H9 (cell line): ENCODE measurements around the gene KIF26B. TPM values are rescaled to one million over a fixed set of nuclear protein-coding genes. Genes with fewer than 3 reads are reported as not detected.

Experiments
- DNase-seq: peaks from one replicate; pipeline ENCODE4 v3.0.0-alpha.2; 2017
- H2AFZ ChIP-seq: one replicate; pipeline ENCODE4 v1.6.1; 2013; ENCODE audit warnings: mild to moderate bottlenecking, low read length, control low read depth, moderate library complexity
- H2AK5ac ChIP-seq: 2 replicates; pipeline ENCODE4 v1.6.1; 2013; ENCODE audit warnings: low read length, control low read depth, mixed read lengths; ENCODE audit not compliant: insufficient read length
- H2BK120ac ChIP-seq: one replicate; pipeline ENCODE4 v1.6.1; 2013; ENCODE audit warnings: low read depth, mild to moderate bottlenecking, low read length, control low read depth, inconsistent platforms; ENCODE audit not compliant: poor library complexity, severe bottlenecking
- H2BK12ac ChIP-seq: 2 replicates; pipeline ENCODE4 v1.6.1; 2013; ENCODE audit warnings: low read length, control low read depth, mixed read lengths, low read depth; ENCODE audit not compliant: insufficient read length
- H2BK15ac ChIP-seq: 2 replicates; pipeline ENCODE4 v1.6.1; 2013; ENCODE audit warnings: low read depth, low read length, control low read depth
- H2BK20ac ChIP-seq: one replicate; pipeline ENCODE4 v1.6.1; 2013; ENCODE audit warnings: low read depth, mild to moderate bottlenecking, low read length, control low read depth, inconsistent platforms; ENCODE audit not compliant: poor library complexity, severe bottlenecking
- H2BK5ac ChIP-seq: 2 replicates; pipeline ENCODE4 v1.6.1; 2013; ENCODE audit warnings: low read length, control low read depth, mixed read lengths; ENCODE audit not compliant: insufficient read length
- H3K14ac ChIP-seq: 2 replicates; pipeline ENCODE4 v1.6.1; 2013; ENCODE audit warnings: low read length, control low read depth; ENCODE audit not compliant: insufficient read depth
- H3K18ac ChIP-seq: 2 replicates; pipeline ENCODE4 v1.6.1; 2013; ENCODE audit warnings: low read depth, mild to moderate bottlenecking, mixed read lengths, low read length, control low read depth; ENCODE audit not compliant: insufficient read length
- H3K23ac ChIP-seq: 2 replicates; pipeline ENCODE4 v1.6.1; 2013; ENCODE audit warnings: low read length, control low read depth, mixed read lengths, low read depth; ENCODE audit not compliant: insufficient read length
- H3K23me2 ChIP-seq: 2 replicates; pipeline ENCODE4 v1.6.1; 2013; ENCODE audit warnings: low read depth, mild to moderate bottlenecking, mixed read lengths, low read length, control low read depth; ENCODE audit not compliant: insufficient read length, poor library complexity, severe bottlenecking
- H3K27ac ChIP-seq: 2 replicates; pipeline ENCODE4 v1.5.1; 2013; ENCODE audit warnings: low read length, control low read depth, mixed read lengths, low read depth; ENCODE audit not compliant: insufficient read length
- H3K27me3 ChIP-seq: 2 replicates; pipeline ENCODE4 v1.6.1; 2013; ENCODE audit warnings: low read length, control low read depth, inconsistent platforms; ENCODE audit not compliant: insufficient read depth
- H3K4ac ChIP-seq: 2 replicates; pipeline ENCODE4 v1.6.1; 2013; ENCODE audit warnings: low read depth, mild to moderate bottlenecking, control low read depth, inconsistent platforms, low read length, moderate library complexity
- H3K4me1 ChIP-seq: 2 replicates; pipeline ENCODE4 v1.6.1; 2013; ENCODE audit warnings: low read length, control low read depth, inconsistent platforms; ENCODE audit not compliant: insufficient read depth
- H3K4me2 ChIP-seq: 2 replicates; pipeline ENCODE4 v1.6.1; 2013; ENCODE audit warnings: low read length, control low read depth, mixed read lengths; ENCODE audit not compliant: insufficient read length, insufficient read depth
- H3K56ac ChIP-seq: 2 replicates; pipeline ENCODE4 v1.6.1; 2013; ENCODE audit warnings: low read depth, mild to moderate bottlenecking, mixed read lengths, low read length, control low read depth; ENCODE audit not compliant: insufficient read length
- H3K79me1 ChIP-seq: 2 replicates; pipeline ENCODE4 v1.6.1; 2013; ENCODE audit warnings: low read depth, mild to moderate bottlenecking, moderate library complexity, low read length, control low read depth, inconsistent platforms; ENCODE audit not compliant: insufficient read depth, poor library complexity, severe bottlenecking
- H3K79me2 ChIP-seq: 2 replicates; pipeline ENCODE4 v1.6.1; 2013; ENCODE audit warnings: low read length, control low read depth, inconsistent platforms; ENCODE audit not compliant: insufficient read depth
- H3K9ac ChIP-seq: 2 replicates; pipeline ENCODE4 v1.6.1; 2013; ENCODE audit warnings: low read length, control low read depth, mixed read lengths; ENCODE audit not compliant: insufficient read length; ENCODE audit errors: extremely low read depth
- H3K9me3 ChIP-seq: one replicate; pipeline ENCODE4 v1.6.1; 2013; ENCODE audit warnings: low read depth, low read length, inconsistent platforms; ENCODE audit not compliant: control insufficient read depth
- H3T11ph ChIP-seq: one replicate; pipeline ENCODE4 v1.6.1; 2013; ENCODE audit warnings: mild to moderate bottlenecking, low read length, control low read depth, inconsistent platforms
- H4K20me1 ChIP-seq: one replicate; pipeline ENCODE4 v1.6.1; 2013; ENCODE audit not compliant: control insufficient read depth, insufficient read length, insufficient read depth
- H4K5ac ChIP-seq: 2 replicates; pipeline ENCODE4 v1.6.1; 2013; ENCODE audit warnings: low read depth, mild to moderate bottlenecking, mixed read lengths, low read length, control low read depth; ENCODE audit not compliant: insufficient read length
- H4K8ac ChIP-seq: replicated peaks from 2 replicates; pipeline ENCODE4 v1.6.1; 2013; ENCODE audit warnings: low read length, control low read depth, mixed read lengths, low read depth; ENCODE audit not compliant: insufficient read length
- H4K91ac ChIP-seq: 2 replicates; pipeline ENCODE4 v1.6.1; 2013; ENCODE audit warnings: low read depth, mild to moderate bottlenecking, moderate library complexity, mixed read lengths, low read length, control low read depth; ENCODE audit not compliant: insufficient read length
- H3K27ac Mint-ChIP-seq, 3 experiments: 2 replicates in 2 of 3; 3 replicates in 1 of 3; pipeline ENCODE4 v1.8.0; 2020 to 2021; ENCODE audit warnings: mixed read lengths in 3 of 3, mild to moderate bottlenecking in 1 of 3, moderate library complexity in 1 of 3
- H3K27me3 Mint-ChIP-seq: 2 replicates; pipeline ENCODE4 v1.8.0; 2021; ENCODE audit warnings: low read depth, mild to moderate bottlenecking, moderate library complexity, mixed read lengths
- H3K36me3 Mint-ChIP-seq, 3 experiments: 2 replicates in 2 of 3; 3 replicates in 1 of 3; pipeline ENCODE4 v1.8.0; 2020 to 2021; ENCODE audit warnings: low read depth in 3 of 3, mixed read lengths in 3 of 3; ENCODE audit not compliant: insufficient read depth in 1 of 3
- H3K4me1 Mint-ChIP-seq, 2 experiments: 2 replicates each; pipeline ENCODE4 v1.8.0; 2020; ENCODE audit warnings: mixed read lengths in 2 of 2
- H3K4me3 Mint-ChIP-seq, 2 experiments: 2 replicates in 1 of 2; 3 replicates in 1 of 2; pipeline ENCODE4 v1.8.0; 2020 to 2021; ENCODE audit warnings: mild to moderate bottlenecking in 2 of 2, mixed read lengths in 2 of 2, moderate library complexity in 1 of 2
- H3K9me3 Mint-ChIP-seq, 2 experiments: 2 replicates in 1 of 2; 3 replicates in 1 of 2; pipeline ENCODE4 v1.8.0; 2020; ENCODE audit warnings: mild to moderate bottlenecking in 2 of 2, mixed read lengths in 2 of 2, moderate library complexity in 1 of 2
- CTCF ChIP-seq: fragments of 200-600 bp; sonication (generic); conservative IDR thresholded peaks from 3 replicates; pipeline ENCODE4 v1.8.0; 2021; ENCODE audit warnings: antibody characterized with exemption, mild to moderate bottlenecking
- WGBS: extraction: QIAGEN DNeasy Blood & Tissue Kit; methylation state at CpG from one replicate; pipeline ENCODE4 v1.1.7; 2013; ENCODE audit warnings: missing lambda C conversion rate, low lambda C conversion rate, mixed read lengths; ENCODE audit not compliant: insufficient read length; ENCODE audit errors: extremely low coverage; 5-methylcytosine and 5-hydroxymethylcytosine counted together
- total RNA-seq: library from RNA; stranded (reverse); gene quantifications from 2 replicates; pipeline ENCODE4 v1.2.1, GENCODE V29; 2021

The KIF26B gene
- total RNA-seq, 1 experiment from 2014 or later, result 0.13 TPM

GRCh38 chr1:245458234-245458633 is 303.4 kb downstream of the KIF26B start:
- H3K27ac Mint-ChIP-seq, result no peak overlapping the region
- H3K23ac ChIP-seq, result no peak overlapping the region
- no peak overlapping the region for H3K4me2 ChIP-seq
- no peak overlapping the region for H4K8ac ChIP-seq
- H3K27me3 Mint-ChIP-seq, result no peaks in the 10 kb centered on the region
- H3K9me3 ChIP-seq, result no peaks in the 10 kb centered on the region
- no peak for TF ChIP-seq CTCF
- no peaks in the 10 kb centered on the region for H3K79me2 ChIP-seq
- H4K91ac ChIP-seq, result no peak overlapping the region
- H3K36me3 Mint-ChIP-seq, result no peaks in the 10 kb centered on the region
- H2AFZ ChIP-seq, result no peak overlapping the region
- H3K4me1 Mint-ChIP-seq, result peaks cover 11% of the 10 kb centered on the region in 2 experiments
- no peaks in the 10 kb centered on the region for H3K27me3 ChIP-seq
- DNase-seq, result no peak
- WGBS, result no CpG with 5 or more reads among the region's 7 CpGs
- no peak overlapping the region for H3T11ph ChIP-seq
- H2BK5ac ChIP-seq, result no peak overlapping the region
- no peak overlapping the region for H3K9ac ChIP-seq
- H3K27ac ChIP-seq, result no peak overlapping the region
- H3K23me2 ChIP-seq, result no peaks in the 10 kb centered on the region
- no peak overlapping the region for H2BK120ac ChIP-seq
- no peak overlapping the region for H2AK5ac ChIP-seq
- no peak overlapping the region for H3K18ac ChIP-seq
- no peak overlapping the region for H3K4me3 Mint-ChIP-seq
- H4K20me1 ChIP-seq, result no peaks in the 10 kb centered on the region
- no peak overlapping the region for H3K14ac ChIP-seq
- no peak overlapping the region for H2BK20ac ChIP-seq
- no peaks in the 10 kb centered on the region; a peak in 1 of 5 replicates for H3K9me3 Mint-ChIP-seq
- no peaks in the 10 kb centered on the region for H3K79me1 ChIP-seq
- H2BK15ac ChIP-seq, result no peak overlapping the region
- H4K5ac ChIP-seq, result no peak overlapping the region
- no peaks in the 10 kb centered on the region for H3K4me1 ChIP-seq
- no peak overlapping the region for H3K4ac ChIP-seq
- H3K56ac ChIP-seq, result no peak overlapping the region
- no peak overlapping the region for H2BK12ac ChIP-seq
